T-cell (primary cell): ENCODE measurements around the gene MAP1B. TPM values are rescaled to one million over a fixed set of nuclear protein-coding genes. Genes with fewer than 3 reads are reported as not detected.
"Not testable (repeated sequence)": the region's sequence is repeated elsewhere in the genome, so short reads cannot be mapped to it uniquely, and the experiment has no call there.

Experiments used
- ATAC-seq, 4 experiments: fragments of 200-7000 bp in 3 of 4; fragments of 150-1000 bp in 1 of 4; cut with Tn5 transposase; replicated peaks in 1 of 4; 1 replicate in 3 of 4; 2 replicates in 1 of 4; pipeline ENCODE4 v1.10.0; 2021; ENCODE audit warnings: moderate library complexity in 3 of 4, mild to moderate bottlenecking in 2 of 4, moderate number of reproducible peaks in 1 of 4
- CTCF ChIA-PET, 2 donors: fragments of 300-600 bp; sonication (Branson Sonifier 250); formaldehyde crosslinking; loops; one replicate each; lab custom pipeline; 2022; ENCODE audit warnings: antibody characterized with exemption in 2 of 2; lab: Charles Lee
- POLR2A ChIA-PET, 2 donors: fragments of 300-600 bp; sonication (Branson Sonifier 250); formaldehyde crosslinking; loops; one replicate each; lab custom pipeline; 2022; ENCODE audit warnings: antibody characterized with exemption in 2 of 2; lab: Charles Lee
- DNase-seq, 35 experiments: peaks; one replicate each; pipeline versions ENCODE4 v3.0.0 to v3.0.0-alpha.2; 2013 to 2023
- H3K27ac ChIP-seq: one replicate; pipeline ENCODE4 v1.5.1; 2013; ENCODE audit warnings: low read length
- H3K27me3 ChIP-seq, 2 experiments: replicated peaks in 1 of 2; 1 replicate in 1 of 2; 2 replicates in 1 of 2; pipeline versions ENCODE4 v1.6.1 to v1.7.0; 2013; ENCODE audit warnings: low read length in 1 of 2, mixed read lengths in 1 of 2; ENCODE audit not compliant: control insufficient read depth in 2 of 2, insufficient read depth in 2 of 2; ENCODE audit errors: extremely low read depth in 1 of 2
- H3K36me3 ChIP-seq, 2 donors: 1 replicate in 1 of 2; 2 replicates in 1 of 2; pipeline versions ENCODE4 v1.6.1 to v1.7.0; 2013; ENCODE audit warnings: low read length in 1 of 2; ENCODE audit not compliant: control insufficient read depth in 2 of 2, insufficient read depth in 1 of 2; ENCODE audit errors: extremely low read depth in 1 of 2
- H3K4me1 ChIP-seq, 2 experiments: 1 replicate in 1 of 2; 2 replicates in 1 of 2; pipeline versions ENCODE4 v1.6.1 to v1.7.0; 2013; ENCODE audit warnings: low read length in 2 of 2, mixed read lengths in 1 of 2; ENCODE audit not compliant: insufficient read depth in 2 of 2, control insufficient read depth in 1 of 2; ENCODE audit errors: extremely low read depth in 1 of 2
- H3K4me3 ChIP-seq, 2 donors: 1 replicate in 1 of 2; 2 replicates in 1 of 2; pipeline versions ENCODE4 v1.5.1 to v1.7.0; 2013; ENCODE audit warnings: mild to moderate bottlenecking in 2 of 2, low read length in 1 of 2, moderate library complexity in 1 of 2; ENCODE audit not compliant: control insufficient read depth in 1 of 2; ENCODE audit errors: extremely low read depth in 1 of 2
- H3K9me3 ChIP-seq: 2 replicates; pipeline ENCODE4 v1.7.0; 2013
- H3K27ac Mint-ChIP-seq, 2 donors: one replicate each; pipeline ENCODE4 v1.8.0; 2020 to 2021; ENCODE audit warnings: mild to moderate bottlenecking in 2 of 2, mixed read lengths in 2 of 2
- H3K27me3 Mint-ChIP-seq, 2 donors: one replicate each; pipeline ENCODE4 v1.8.0; 2021 to 2022; ENCODE audit warnings: mixed read lengths in 2 of 2
- H3K36me3 Mint-ChIP-seq: one replicate; pipeline ENCODE4 v1.8.0; 2021; ENCODE audit warnings: mixed read lengths
- H3K4me1 Mint-ChIP-seq, 3 donors: one replicate each; pipeline ENCODE4 v1.8.0; 2020 to 2022; ENCODE audit warnings: mixed read lengths in 3 of 3, mild to moderate bottlenecking in 1 of 3
- H3K4me3 Mint-ChIP-seq, 3 donors: one replicate each; pipeline ENCODE4 v1.8.0; 2020 to 2022; ENCODE audit warnings: mild to moderate bottlenecking in 3 of 3, mixed read lengths in 3 of 3, moderate library complexity in 3 of 3
- H3K9me3 Mint-ChIP-seq, 3 donors: one replicate each; pipeline ENCODE4 v1.8.0; 2020 to 2022; ENCODE audit warnings: mixed read lengths in 3 of 3
- WGBS: methylation state at CpG from one replicate; pipeline ENCODE4 v1.1.5; 2013; ENCODE audit warnings: missing lambda C conversion rate; ENCODE audit not compliant: insufficient coverage; 5-methylcytosine and 5-hydroxymethylcytosine counted together
- total RNA-seq, 35 experiments: library from RNA in 6 of 35; stranded (reverse) in 6 of 35; fragments of 120-200 nt in 1 of 35; gene quantifications; one replicate each; pipeline versions ENCODE4 v1.2.1 to v1.2.4 and lab custom pipeline; 2013 to 2026

The MAP1B gene
- total RNA-seq, 5 donors from 2014 or later (not counting 1 experiment from before 2014, with no cell fraction given), result 0.33 to 0.98 (median 0.47) TPM; not detected in 2

GRCh38 chr5:72167804-72168203, 60.5 kb downstream of the MAP1B start:
- H3K4me1 Mint-ChIP-seq, result peaks cover 0 to 3% (median 0%) of the 10 kb centered on the region in 3 donors
- no peaks in the 10 kb centered on the region for H3K9me3 Mint-ChIP-seq
- no peak overlapping the region for H3K4me3 ChIP-seq
- peaks cover 37% of the 10 kb centered on the region in 2 donors for H3K27me3 Mint-ChIP-seq
- CTCF ChIA-PET, result no interaction called here
- H3K27ac Mint-ChIP-seq, result no peak overlapping the region
- no peak overlapping the region for H3K4me3 Mint-ChIP-seq
- H3K27me3 ChIP-seq, result peaks cover 6 to 16% of the 10 kb centered on the region in 2 experiments
- DNase-seq (no peak), ATAC-seq (no peak)
- POLR2A ChIA-PET, result no interaction called here
- H3K27ac ChIP-seq, result no peak overlapping the region
- 87% methylated on average over 4 of the region's 8 CpGs for WGBS
- no peaks in the 10 kb centered on the region for H3K4me1 ChIP-seq
- no peaks in the 10 kb centered on the region for H3K36me3 Mint-ChIP-seq
- no peaks in the 10 kb centered on the region for H3K36me3 ChIP-seq
- H3K9me3 ChIP-seq, result no peaks in the 10 kb centered on the region

DNA sequence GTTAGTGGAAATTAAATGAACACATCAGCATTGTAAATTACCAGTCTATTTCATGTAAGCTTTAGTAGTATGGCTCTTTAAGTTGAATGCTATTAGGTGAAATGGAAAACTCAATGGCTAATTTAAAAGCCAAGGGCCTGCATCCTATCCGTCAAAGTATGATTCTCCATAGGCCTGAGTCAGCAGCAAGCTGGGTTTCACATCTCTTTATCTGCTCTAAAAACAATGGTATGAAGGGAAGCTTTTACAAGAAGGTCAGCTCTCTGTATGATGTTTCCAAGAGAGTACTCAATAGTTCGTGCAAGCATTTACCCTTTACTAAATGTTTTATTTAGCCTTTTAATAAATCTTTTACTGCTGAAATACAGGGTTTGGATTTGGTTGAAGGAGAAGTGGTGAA, 62.8 kb downstream of the MAP1B start:
- H3K4me3 Mint-ChIP-seq, result no peak overlapping the region
- H3K9me3 Mint-ChIP-seq, result no peaks in the 10 kb centered on the region
- ChIA-PET CTCF (interaction anchor here (0.5 to 0.6 kb wide), 2 partner anchors 10 to 88 kb away, joined by 3 read pairs; no protein-coding TSS in a partner anchor), POLR2A (no interaction called here)
- ATAC-seq, result no peak
- no peaks in the 10 kb centered on the region for H3K9me3 ChIP-seq
- H3K36me3 ChIP-seq, result no peaks in the 10 kb centered on the region
- H3K27me3 ChIP-seq, result peaks cover 6 to 16% of the 10 kb centered on the region in 2 experiments
- no peak overlapping the region for H3K4me3 ChIP-seq
- H3K4me1 ChIP-seq, result no peaks in the 10 kb centered on the region
- H3K4me1 Mint-ChIP-seq, result peaks cover 0 to 3% (median 0%) of the 10 kb centered on the region in 3 donors
- WGBS, result no CpG with 5 or more reads among the region's 2 CpGs
- no peak overlapping the region for H3K27ac ChIP-seq
- H3K36me3 Mint-ChIP-seq, result no peaks in the 10 kb centered on the region
- no peak overlapping the region for H3K27ac Mint-ChIP-seq
- H3K27me3 Mint-ChIP-seq, result peaks cover 34 to 36% of the 10 kb centered on the region in 2 donors
- DNase-seq, result no peak

DNA sequence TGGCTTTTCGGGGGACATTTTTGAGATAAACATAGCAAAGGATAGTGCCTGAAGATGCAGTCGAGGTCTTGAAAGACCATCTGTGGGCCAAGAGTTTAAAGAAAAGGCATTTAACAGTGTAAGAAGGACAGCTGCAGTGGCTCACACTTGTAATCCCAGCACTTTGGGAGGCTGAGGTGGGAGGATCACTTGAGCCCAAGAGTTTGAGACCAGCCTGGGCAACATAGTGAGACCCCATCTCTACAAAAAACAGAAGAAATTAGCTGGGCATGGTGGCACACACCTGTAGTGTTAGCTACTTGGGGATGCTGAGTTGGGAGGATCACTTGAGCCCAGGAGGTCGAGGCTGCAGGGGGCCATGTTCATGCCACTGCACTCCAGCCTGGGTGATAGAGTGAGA, 63.9 kb downstream of the MAP1B start:
- peaks cover 6 to 19% of the 10 kb centered on the region in 2 experiments for H3K27me3 ChIP-seq

DNA sequence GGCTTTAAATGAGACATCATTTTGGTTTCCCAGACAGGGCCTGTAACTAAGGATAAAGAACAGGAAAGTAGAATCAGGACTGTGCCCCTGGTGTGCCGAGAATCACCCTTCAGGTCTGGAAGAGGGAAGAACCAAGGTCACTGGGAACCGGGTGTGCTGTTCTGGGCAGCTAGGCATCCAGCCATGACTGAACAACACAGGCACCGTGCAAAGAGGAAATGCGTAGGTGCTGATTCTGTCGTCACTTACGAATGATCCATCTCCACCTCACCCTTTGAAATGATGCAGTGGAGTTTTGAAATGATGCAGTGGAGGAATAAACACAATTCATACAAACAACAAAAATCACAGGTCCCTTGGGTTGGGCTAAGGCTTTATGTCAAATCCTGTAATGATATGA, 64.4 kb downstream of the MAP1B start:
- Histone ChIP-seq H3K4me3 (no peak overlapping the region), H3K36me3 (no peaks in the 10 kb centered on the region), H3K4me1 (no peaks in the 10 kb centered on the region), H3K27ac (no peak overlapping the region), H3K9me3 (no peaks in the 10 kb centered on the region), H3K27me3 (peaks cover 6 to 19% of the 10 kb centered on the region in 2 experiments)
- no peaks in the 10 kb centered on the region for H3K36me3 Mint-ChIP-seq
- CTCF ChIA-PET, result no interaction called here
- ATAC-seq (no peak), DNase-seq (no peak)
- peaks cover 30 to 37% of the 10 kb centered on the region in 2 donors for H3K27me3 Mint-ChIP-seq
- POLR2A ChIA-PET, result no interaction called here
- no peak overlapping the region for H3K27ac Mint-ChIP-seq
- no peaks in the 10 kb centered on the region for H3K9me3 Mint-ChIP-seq
- H3K4me1 Mint-ChIP-seq, result peaks cover 0 to under 1% (median 0%) of the 10 kb centered on the region in 3 donors
- 79% methylated on average over 2 of the region's 6 CpGs for WGBS
- no peak overlapping the region for H3K4me3 Mint-ChIP-seq

More for the DNA sequence above, 63.9 kb downstream of the MAP1B start:
- POLR2A ChIA-PET, H3K4me1 ChIP-seq, H3K4me3 Mint-ChIP-seq, H3K4me1 Mint-ChIP-seq, H3K4me3 ChIP-seq, H3K36me3 Mint-ChIP-seq, H3K27ac Mint-ChIP-seq, H3K9me3 ChIP-seq, H3K9me3 Mint-ChIP-seq, H3K36me3 ChIP-seq, H3K27ac ChIP-seq, DNase-seq, CTCF ChIA-PET, ATAC-seq: not testable (repeated sequence)
- 91% methylated on average over 2 of the region's 3 CpGs for WGBS
- peaks cover 34 to 39% of the 10 kb centered on the region in 2 donors for H3K27me3 Mint-ChIP-seq

DNA sequence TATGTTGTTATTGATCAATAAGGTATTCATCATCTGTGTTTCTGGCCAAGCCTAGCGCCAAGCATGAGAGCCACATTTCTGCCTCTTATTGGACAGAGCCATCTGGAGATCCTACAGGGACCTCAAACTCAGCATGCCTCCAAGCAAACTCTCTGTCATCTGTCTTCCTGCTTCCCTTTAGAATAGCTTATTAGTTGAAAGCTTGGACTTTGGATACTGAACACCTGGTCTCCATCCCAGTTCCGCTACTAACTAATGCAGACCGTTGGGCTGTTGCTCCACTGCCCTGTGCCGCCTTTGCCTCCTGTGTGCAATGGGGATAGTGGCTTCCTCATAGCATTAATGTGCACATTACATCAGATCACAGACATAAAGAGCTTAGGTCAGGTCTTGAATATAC, 65.5 kb downstream of the MAP1B start:
- Mint-ChIP-seq H3K36me3 (no peaks in the 10 kb centered on the region), H3K4me3 (no peak overlapping the region), H3K27me3 (peaks cover 23 to 37% of the 10 kb centered on the region in 2 donors), H3K9me3 (no peaks in the 10 kb centered on the region), H3K4me1 (no peaks in the 10 kb centered on the region), H3K27ac (no peak overlapping the region)
- Histone ChIP-seq H3K36me3 (no peaks in the 10 kb centered on the region), H3K27ac (no peak overlapping the region), H3K4me1 (no peaks in the 10 kb centered on the region), H3K9me3 (no peaks in the 10 kb centered on the region), H3K27me3 (peaks cover 3 to 19% of the 10 kb centered on the region in 2 experiments), H3K4me3 (no peak overlapping the region)
- CTCF ChIA-PET, result no interaction called here
- POLR2A ChIA-PET, result no interaction called here
- no CpG with 5 or more reads among the region's 4 CpGs for WGBS
- DNase-seq, result no peak
- ATAC-seq, result no peak

- Histone ChIP-seq H3K4me3 (no peak overlapping the region), H3K9me3 (no peaks in the 10 kb centered on the region), H3K27ac (no peak overlapping the region), H3K4me1 (no peaks in the 10 kb centered on the region), H3K27me3 (peaks cover 0 to 24% of the 10 kb centered on the region in 2 experiments), H3K36me3 (no peaks in the 10 kb centered on the region)
- Mint-ChIP-seq H3K36me3 (no peaks in the 10 kb centered on the region), H3K27me3 (peaks cover 21 to 28% of the 10 kb centered on the region in 2 donors), H3K4me3 (no peak overlapping the region), H3K9me3 (no peaks in the 10 kb centered on the region), H3K27ac (no peak overlapping the region), H3K4me1 (no peaks in the 10 kb centered on the region)
- DNase-seq (no peak), ATAC-seq (no peak)
- no CpG with 5 or more reads among the region's 3 CpGs for WGBS
- ChIA-PET POLR2A (no interaction called here), CTCF (interaction anchor here in 1 of 2 donors (0.6 kb wide), 1 partner anchor 52 kb away, joined by 5 read pairs; no protein-coding TSS in a partner anchor)
Measured at GRCh38 chr5:72177538-72177937, 70.3 kb downstream of the MAP1B start.
